DOHH2 (cell line): ENCODE data around the gene INO80D.
"Not testable (repeated sequence)": the region's sequence is repeated elsewhere in the genome, so short reads cannot be mapped to it uniquely, and the experiment has no call there.

Experiments used
- H3F3A ChIP-seq: fragments of 200-600 bp; sonication (generic), shearing (Covaris generic); 2 replicates; pipeline ENCODE4 v1.6.0; 2016; ENCODE audit warnings: antibody characterized with exemption, mild to moderate bottlenecking; ENCODE audit not compliant: control insufficient read depth, insufficient read depth
- H3K27ac ChIP-seq: fragments of 200-600 bp; sonication (generic); 2 replicates; pipeline ENCODE4 v1.5.1; 2014; ENCODE audit warnings: low read depth, mild to moderate bottlenecking, low read length, moderate library complexity
- H3K27me3 ChIP-seq: fragments of 200-600 bp; sonication (generic); 2 replicates; pipeline ENCODE4 v1.6.1; 2014; ENCODE audit warnings: mild to moderate bottlenecking, low read length, mixed read lengths; ENCODE audit not compliant: control insufficient read depth
- H3K36me3 ChIP-seq: fragments of 200-600 bp; sonication (generic); 2 replicates; pipeline ENCODE4 v1.6.1; 2014; ENCODE audit warnings: mild to moderate bottlenecking, low read length, moderate library complexity, mixed read lengths; ENCODE audit not compliant: control insufficient read depth
- H3K4me1 ChIP-seq: fragments of 200-600 bp; sonication (generic); 2 replicates; pipeline ENCODE4 v1.6.1; 2014; ENCODE audit warnings: mild to moderate bottlenecking, low read length, mixed read lengths; ENCODE audit not compliant: control insufficient read depth
- H3K4me2 ChIP-seq: fragments of 200-600 bp; sonication (generic); 2 replicates; pipeline ENCODE4 v1.6.0; 2014; ENCODE audit warnings: mild to moderate bottlenecking, low read length, moderate library complexity
- H3K4me3 ChIP-seq: fragments of 200-600 bp; sonication (generic); 2 replicates; pipeline ENCODE4 v1.5.1; 2014; ENCODE audit warnings: mild to moderate bottlenecking, low read length, mixed read lengths
- H3K79me2 ChIP-seq: fragments of 200-600 bp; sonication (generic); 2 replicates; pipeline ENCODE4 v1.6.1; 2014; ENCODE audit warnings: mild to moderate bottlenecking, low read length, mixed read lengths; ENCODE audit not compliant: control insufficient read depth
- H3K9me2 ChIP-seq: fragments of 200-600 bp; sonication (generic); replicated peaks from 2 replicates; pipeline ENCODE4 v1.6.1; 2014; ENCODE audit warnings: mild to moderate bottlenecking, low read length, mixed read lengths; ENCODE audit not compliant: control insufficient read depth
- H3K9me3 ChIP-seq: fragments of 200-600 bp; sonication (generic); 2 replicates; pipeline ENCODE4 v1.6.1; 2014; ENCODE audit warnings: antibody characterized with exemption, low read length, mixed read lengths; ENCODE audit not compliant: control insufficient read depth, insufficient read depth
- H4K20me1 ChIP-seq: fragments of 200-600 bp; sonication (generic); 2 replicates; pipeline ENCODE4 v1.6.0; 2014; ENCODE audit warnings: low read depth, mild to moderate bottlenecking, antibody characterized with exemption, low read length, moderate library complexity; ENCODE audit not compliant: control insufficient read depth, insufficient read depth
- EZH2phosphoT487 ChIP-seq: fragments of 200-600 bp; sonication (generic); IDR thresholded peaks from 2 replicates; pipeline ENCODE4 v1.6.1; 2017; ENCODE audit warnings: borderline replicate concordance, mild to moderate bottlenecking, antibody characterized with exemption, low read length, moderate library complexity, mixed read lengths
- TF ChIP-seq, protein P1 (sequence below): fragments of 200-600 bp; sonication (generic); IDR thresholded peaks from one replicate; pipeline ENCODE4 v1.5.1; 2014; ENCODE audit warnings: antibody characterized with exemption, mild to moderate bottlenecking, low read depth, low read length; ENCODE audit not compliant: poor library complexity, severe bottlenecking

Gene INO80D

DNA sequence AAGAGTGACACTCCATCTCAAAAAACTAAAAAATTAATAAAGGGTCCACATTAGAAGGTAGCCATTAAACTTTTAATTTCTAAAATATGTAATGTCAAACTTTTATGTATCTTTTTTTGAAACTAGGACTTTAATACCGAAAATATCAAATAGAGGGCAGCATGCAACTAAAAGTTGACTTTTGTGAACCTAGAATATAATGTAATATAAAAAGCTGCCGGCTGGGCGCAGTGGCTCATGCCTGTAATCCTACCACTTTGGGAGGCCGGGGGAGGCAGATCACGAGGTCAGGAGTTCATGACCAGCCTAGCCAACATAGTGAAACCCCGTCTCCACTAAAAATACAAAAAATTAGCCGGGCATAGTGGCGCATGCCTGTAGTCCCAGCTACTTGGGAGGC lies 62.8 kb downstream of the INO80D start:
- Histone ChIP-seq H3K9me2 (no peaks in the 10 kb centered on the region), H3K36me3 (peaks cover 19% of the 10 kb centered on the region), H3K79me2 (no peaks in the 10 kb centered on the region), H3F3A (no peaks in the 10 kb centered on the region), H3K27ac (no peak overlapping the region), H3K27me3 (no peaks in the 10 kb centered on the region), H3K4me1 (no peaks in the 10 kb centered on the region), H3K4me2 (no peak overlapping the region), H3K9me3 (no peaks in the 10 kb centered on the region), H4K20me1 (no peaks in the 10 kb centered on the region), H3K4me3 (no peak overlapping the region)
- TF ChIP-seq, protein P1, sequence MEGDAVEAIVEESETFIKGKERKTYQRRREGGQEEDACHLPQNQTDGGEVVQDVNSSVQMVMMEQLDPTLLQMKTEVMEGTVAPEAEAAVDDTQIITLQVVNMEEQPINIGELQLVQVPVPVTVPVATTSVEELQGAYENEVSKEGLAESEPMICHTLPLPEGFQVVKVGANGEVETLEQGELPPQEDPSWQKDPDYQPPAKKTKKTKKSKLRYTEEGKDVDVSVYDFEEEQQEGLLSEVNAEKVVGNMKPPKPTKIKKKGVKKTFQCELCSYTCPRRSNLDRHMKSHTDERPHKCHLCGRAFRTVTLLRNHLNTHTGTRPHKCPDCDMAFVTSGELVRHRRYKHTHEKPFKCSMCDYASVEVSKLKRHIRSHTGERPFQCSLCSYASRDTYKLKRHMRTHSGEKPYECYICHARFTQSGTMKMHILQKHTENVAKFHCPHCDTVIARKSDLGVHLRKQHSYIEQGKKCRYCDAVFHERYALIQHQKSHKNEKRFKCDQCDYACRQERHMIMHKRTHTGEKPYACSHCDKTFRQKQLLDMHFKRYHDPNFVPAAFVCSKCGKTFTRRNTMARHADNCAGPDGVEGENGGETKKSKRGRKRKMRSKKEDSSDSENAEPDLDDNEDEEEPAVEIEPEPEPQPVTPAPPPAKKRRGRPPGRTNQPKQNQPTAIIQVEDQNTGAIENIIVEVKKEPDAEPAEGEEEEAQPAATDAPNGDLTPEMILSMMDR = no peak
- TF ChIP-seq EZH2phosphoT487 = no peak

DNA sequence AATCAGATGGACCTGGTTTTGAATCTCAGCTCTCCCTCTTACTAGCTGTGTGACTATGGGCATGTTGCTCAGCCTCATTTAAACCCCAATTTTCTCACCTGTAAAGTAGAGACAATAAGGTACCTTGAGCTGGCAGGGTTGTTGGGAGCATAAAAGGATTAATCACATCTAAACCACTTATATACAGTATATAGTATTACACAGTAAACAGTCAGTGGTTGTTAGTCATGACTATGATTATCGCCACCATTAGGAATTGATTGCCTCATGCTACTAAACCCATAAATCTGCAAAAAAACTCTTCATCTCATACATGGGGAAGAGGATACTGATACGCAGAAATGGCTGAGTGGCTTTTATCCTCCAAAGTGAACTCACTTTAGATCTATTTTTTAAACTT lies 65.8 kb downstream of the INO80D start:
- Histone ChIP-seq H3K36me3 (peaks cover 37% of the 10 kb centered on the region), H3K4me3 (no peak overlapping the region), H3K27me3 (no peaks in the 10 kb centered on the region), H3K9me2 (no peaks in the 10 kb centered on the region), H3K79me2 (no peaks in the 10 kb centered on the region), H4K20me1 (no peaks in the 10 kb centered on the region), H3K9me3 (peaks cover 6% of the 10 kb centered on the region; the same call in 1 of the 2 replicates), H3K27ac (no peak overlapping the region), H3K4me2 (no peak overlapping the region), H3K4me1 (no peaks in the 10 kb centered on the region), H3F3A (no peaks in the 10 kb centered on the region)
- no peak for TF ChIP-seq EZH2phosphoT487
- TF ChIP-seq, protein P1 = no peak

DNA sequence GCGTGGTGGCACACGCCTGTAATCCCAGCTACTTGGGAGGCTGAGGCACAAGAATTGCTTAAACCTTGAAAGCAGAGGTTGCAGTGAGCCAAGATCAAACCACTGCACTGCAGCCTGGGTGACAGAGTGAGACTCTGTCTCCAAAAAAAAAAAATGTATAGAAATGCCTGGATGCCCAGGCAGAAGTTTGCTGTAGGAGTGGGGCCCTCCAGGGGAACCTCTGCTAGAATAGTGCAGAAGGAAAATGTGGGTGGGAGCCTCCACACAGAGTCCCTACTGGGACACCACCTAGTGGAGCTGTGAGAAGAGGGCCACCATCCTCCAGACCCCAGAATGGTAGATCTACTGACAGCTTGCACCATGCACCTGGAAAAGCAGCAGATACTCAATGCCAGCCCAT lies 70.2 kb downstream of the INO80D start:
- H4K20me1 ChIP-seq, H3K9me2 ChIP-seq, H3K79me2 ChIP-seq, H3K4me3 ChIP-seq, H3K4me2 ChIP-seq, H3K27me3 ChIP-seq, H3K4me1 ChIP-seq, H3F3A ChIP-seq, H3K9me3 ChIP-seq, H3K27ac ChIP-seq: not testable (repeated sequence)
- peaks cover 41% of the 10 kb centered on the region for H3K36me3 ChIP-seq

DNA sequence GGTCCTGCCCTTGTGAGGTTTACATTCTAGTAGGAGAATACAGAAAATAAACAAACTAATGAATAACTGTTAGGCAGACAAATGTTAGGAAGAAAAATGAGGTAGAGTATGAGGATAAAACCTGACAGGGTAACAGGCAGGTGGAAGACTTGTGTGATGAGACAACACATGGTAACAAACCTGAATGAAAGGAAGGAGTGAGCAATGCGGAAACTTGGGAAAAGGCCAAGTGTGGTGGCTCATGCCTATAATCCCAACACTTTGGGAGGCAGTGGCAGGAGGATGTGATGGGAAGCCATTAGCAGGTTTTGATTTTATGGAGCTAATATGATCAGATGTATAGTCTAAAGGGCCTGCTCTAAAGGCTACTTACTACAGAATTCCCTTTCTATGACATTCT lies 74.2 kb downstream of the INO80D start:
- H3K4me2 ChIP-seq = no peak overlapping the region
- H3K9me3 ChIP-seq = peaks cover 6% of the 10 kb centered on the region; the same call in 1 of the 2 replicates
- H3K9me2 ChIP-seq = no peaks in the 10 kb centered on the region
- no peak overlapping the region for H3K4me3 ChIP-seq
- no peaks in the 10 kb centered on the region for H3K79me2 ChIP-seq
- no peak overlapping the region for H3K27ac ChIP-seq
- no peak for TF ChIP-seq EZH2phosphoT487
- TF ChIP-seq, protein P1 = no peak
- no peaks in the 10 kb centered on the region for H3K4me1 ChIP-seq
- H3K36me3 ChIP-seq = peaks cover 32% of the 10 kb centered on the region
- H3F3A ChIP-seq = no peaks in the 10 kb centered on the region
- H3K27me3 ChIP-seq = no peaks in the 10 kb centered on the region
- H4K20me1 ChIP-seq = no peaks in the 10 kb centered on the region
